Liver (tissue), 9 donors: ENCODE data around the gene MKNK1. TPM values are rescaled to one million over a fixed set of nuclear protein-coding genes. Genes with fewer than 3 reads are reported as not detected.

Source experiments
- DNase-seq: peaks from one replicate; pipeline ENCODE4 v3.0.0-alpha.2; 2017; ENCODE audit warnings: low spot score
- H3K27ac ChIP-seq, 2 donors: one replicate each; pipeline ENCODE4 v1.7.0; 2013; ENCODE audit warnings: inconsistent platforms in 2 of 2, low read length in 2 of 2, control low read depth in 1 of 2, low read depth in 1 of 2, mild to moderate bottlenecking in 1 of 2
- H3K27me3 ChIP-seq, 4 donors: one replicate each; pipeline versions ENCODE4 v1.6.1 to v1.7.0; 2013; ENCODE audit warnings: low read length in 3 of 4, inconsistent platforms in 1 of 4, mild to moderate bottlenecking in 1 of 4, moderate library complexity in 1 of 4; ENCODE audit not compliant: control insufficient read depth in 4 of 4, insufficient read depth in 4 of 4
- H3K36me3 ChIP-seq, 4 donors: one replicate each; pipeline versions ENCODE4 v1.6.1 to v1.7.0; 2013; ENCODE audit warnings: low read length in 3 of 4, mild to moderate bottlenecking in 3 of 4, low read depth in 1 of 4, moderate library complexity in 1 of 4; ENCODE audit not compliant: control insufficient read depth in 4 of 4, insufficient read depth in 3 of 4
- H3K4me1 ChIP-seq, 4 donors: one replicate each; pipeline versions ENCODE4 v1.6.1 to v1.7.0; 2013; ENCODE audit warnings: low read length in 3 of 4, mild to moderate bottlenecking in 3 of 4, moderate library complexity in 1 of 4; ENCODE audit not compliant: control insufficient read depth in 4 of 4, insufficient read depth in 4 of 4
- H3K4me3 ChIP-seq, 3 donors: one replicate each; pipeline versions ENCODE4 v1.6.1 to v1.7.0; 2013; ENCODE audit warnings: low read length in 3 of 3, control low read depth in 1 of 3, low read depth in 1 of 3, mild to moderate bottlenecking in 1 of 3
- H3K9ac ChIP-seq, 2 donors: one replicate each; pipeline ENCODE4 v1.7.0; 2013; ENCODE audit warnings: low read length in 2 of 2, mild to moderate bottlenecking in 2 of 2, moderate library complexity in 2 of 2, control low read depth in 1 of 2, low read depth in 1 of 2
- H3K9me3 ChIP-seq, 4 donors: one replicate each; pipeline versions ENCODE4 v1.6.1 to v1.7.0; 2013; ENCODE audit warnings: low read length in 3 of 4; ENCODE audit not compliant: control insufficient read depth in 4 of 4
- ATF3 ChIP-seq: IDR thresholded peaks from 2 replicates; pipeline ENCODE4 v1.6.1; 2016; ENCODE audit warnings: antibody characterized with exemption
- EGR1 ChIP-seq, 2 donors: IDR thresholded peaks; 2 replicates each; pipeline ENCODE4 v1.6.1; 2016 to 2018; ENCODE audit warnings: antibody characterized with exemption in 2 of 2, low read depth in 2 of 2
- FOXA1 ChIP-seq: IDR thresholded peaks from 2 replicates; pipeline ENCODE4 v1.6.1; 2016; ENCODE audit warnings: antibody characterized with exemption
- FOXA2 ChIP-seq: IDR thresholded peaks from 2 replicates; pipeline ENCODE4 v1.6.1; 2016; ENCODE audit warnings: antibody characterized with exemption
- HNF4A ChIP-seq, 2 donors: conservative IDR thresholded peaks; 2 replicates each; pipeline ENCODE4 v1.6.1; 2016; ENCODE audit warnings: antibody characterized with exemption in 2 of 2, mild to moderate bottlenecking in 2 of 2
- JUND ChIP-seq, 2 donors: IDR thresholded peaks; 2 replicates each; pipeline ENCODE4 v1.6.1; 2016; ENCODE audit warnings: antibody characterized with exemption in 2 of 2
- MAX ChIP-seq: IDR thresholded peaks from 2 replicates; pipeline ENCODE4 v1.6.1; 2016; ENCODE audit warnings: antibody characterized with exemption
- NR2F2 ChIP-seq: IDR thresholded peaks from 2 replicates; pipeline ENCODE4 v1.6.1; 2016; ENCODE audit warnings: antibody characterized with exemption
- RAD21 ChIP-seq, 2 donors: IDR thresholded peaks; 2 replicates each; pipeline ENCODE4 v1.6.1; 2016; ENCODE audit warnings: antibody characterized with exemption in 2 of 2, mild to moderate bottlenecking in 2 of 2
- REST ChIP-seq: IDR thresholded peaks from 2 replicates; pipeline ENCODE4 v1.6.1; 2016; ENCODE audit warnings: antibody characterized with exemption, mild to moderate bottlenecking
- RXRA ChIP-seq, 2 donors: IDR thresholded peaks; 2 replicates each; pipeline ENCODE4 v1.6.1; 2017 to 2018; ENCODE audit warnings: antibody characterized with exemption in 2 of 2, mild to moderate bottlenecking in 1 of 2
- SP1 ChIP-seq: IDR thresholded peaks from 2 replicates; pipeline ENCODE4 v1.6.1; 2018; ENCODE audit warnings: antibody characterized with exemption, mild to moderate bottlenecking
- TAF1 ChIP-seq: conservative IDR thresholded peaks from 2 replicates; pipeline ENCODE4 v1.6.1; 2016; ENCODE audit warnings: antibody characterized with exemption, mild to moderate bottlenecking
- ZBTB33 ChIP-seq: IDR thresholded peaks from 2 replicates; pipeline ENCODE4 v1.6.1; 2016; ENCODE audit warnings: antibody characterized with exemption
- WGBS: extraction: QIAGEN DNeasy Blood & Tissue Kit; methylation state at CpG from one replicate; pipeline ENCODE4 v1.1.7; 2013; 5-methylcytosine and 5-hydroxymethylcytosine counted together
- polyA plus RNA-seq, 2 donors: library from polyadenylated mRNA; stranded (reverse) in 1 of 2; unstranded in 1 of 2; fragments of 200-250 nt in 1 of 2; fragments of >200 nt in 1 of 2; fragmentation: Nextera tagmentation in 1 of 2; extraction: Ambion mirVana in 1 of 2; gene quantifications; one replicate each; pipeline versions ENCODE4 v1.2.1 to v1.2.3, GENCODE V29; 2013 to 2015
- total RNA-seq, 2 donors: library from RNA; depleted of rRNA; stranded (reverse); fragments of >200 nt; gene quantifications; one replicate each; pipeline ENCODE4 v1.2.3, GENCODE V29; 2014
- donor health status: healthy.
- donor health status: healthy.
- donor health status: healthy.
- donor health status: healthy.
- donor health status: healthy.

MKNK1 gene
- total and polyA plus RNA-seq, 4 donors, result 10.2 to 30.8 (median 18.3) TPM

- Histone ChIP-seq H3K4me3 (no peak overlapping the region), H3K9me3 (no peaks in the 10 kb centered on the region), H3K36me3 (peaks cover 0 to 17% (median 8%) of the 10 kb centered on the region in 4 donors), H3K9ac (no peak overlapping the region), H3K27me3 (no peaks in the 10 kb centered on the region), H3K27ac (no peak overlapping the region), H3K4me1 (no peaks in the 10 kb centered on the region)
- no peak for TF ChIP-seq FOXA1
- 92% methylated on average over 6 of the region's 6 CpGs for WGBS
- no peak for DNase-seq
Measured at GRCh38 chr1:46554236-46554596, 49.9 kb downstream of the MKNK1 start.

- Histone ChIP-seq H3K27ac (no peak overlapping the region), H3K27me3 (no peaks in the 10 kb centered on the region), H3K9ac (no peak overlapping the region), H3K9me3 (no peaks in the 10 kb centered on the region), H3K36me3 (peaks cover 0 to 10% (median 5%) of the 10 kb centered on the region in 4 donors), H3K4me3 (no peak overlapping the region), H3K4me1 (no peaks in the 10 kb centered on the region)
- WGBS, result 96% methylated on average over 3 of the region's 3 CpGs
- no peak for TF ChIP-seq FOXA1
- TF ChIP-seq REST, result no peak
- no peak for TF ChIP-seq RAD21 (IDR thresholded peaks at IDR 0.05)
- TF ChIP-seq RXRA (IDR thresholded peaks at IDR 0.05), result no peak
- TF ChIP-seq NR2F2, result no peak
- TF ChIP-seq MAX, result no peak
- no peak for TF ChIP-seq JUND (IDR thresholded peaks at IDR 0.05)
- no peak for TF ChIP-seq EGR1 (IDR thresholded peaks at IDR 0.05; ENCODE audit: low read depth in 2 of 2)
- no peak for TF ChIP-seq FOXA2
- no peak for TF ChIP-seq ZBTB33
- TF ChIP-seq ATF3, result no peak
- TF ChIP-seq TAF1, result no peak
- TF ChIP-seq SP1, result no peak
- no peak for TF ChIP-seq HNF4A (conservative IDR thresholded peaks at IDR 0.05)
- DNase-seq, result no peak
Measured at GRCh38 chr1:46553506-46553905, 50.6 kb downstream of the MKNK1 start.
